ENCODE measurements around the gene GTPBP8. TPM values are rescaled to one million over a fixed set of nuclear protein-coding genes. Genes with fewer than 3 reads are reported as not detected.

GTPBP8 gene
- 18.1 and 33.2 TPM in 2 replicates for total RNA-seq

GRCh38 chr3:112990672-112991602, at the start of gene GTPBP8:
GTPBP8 (plus strand) TSS chr3:112990984; CDS start chr3:112991000, 16 bp downstream.

GRCh38 chr3:112974894-112975293, 15.9 kb upstream of the GTPBP8 start, which contains the start of gene CD200R1:
CD200R1 (minus strand) TSS chr3:112975103; CDS start chr3:112974857, 246 bp downstream.

Other genes starting within 250 kb of the GTPBP8 start
- gene CD200R1L, start 144.1 kb upstream of the GTPBP8 start, total RNA-seq: not detected in 2 replicates
- gene CD200R1, start 15.9 kb upstream of the GTPBP8 start, total RNA-seq: 1.2 TPM in 1 of 2 replicates, not detected in the other
- gene BOC, start 220.6 kb downstream of the GTPBP8 start, total RNA-seq: 5.2 and 7.8 TPM in 2 replicates

All from hair follicular keratinocyte (primary cell).